HG03521 (cell line): ENCODE measurements around the gene CBLL1.

ENCODE experiments used
- ATAC-seq: cut with Tn5 transposase; IDR thresholded peaks from one replicate; pipeline ENCODE4 v1.9.1; 2021; ENCODE audit warnings: mild to moderate bottlenecking, moderate library complexity; ENCODE audit not compliant: unreplicated experiment

Gene CBLL1

GRCh38 chr7:107742678-107743566 lies 1.0 kb upstream of the CBLL1 start:
- peak; percentile 34 for ATAC-seq

DNA sequence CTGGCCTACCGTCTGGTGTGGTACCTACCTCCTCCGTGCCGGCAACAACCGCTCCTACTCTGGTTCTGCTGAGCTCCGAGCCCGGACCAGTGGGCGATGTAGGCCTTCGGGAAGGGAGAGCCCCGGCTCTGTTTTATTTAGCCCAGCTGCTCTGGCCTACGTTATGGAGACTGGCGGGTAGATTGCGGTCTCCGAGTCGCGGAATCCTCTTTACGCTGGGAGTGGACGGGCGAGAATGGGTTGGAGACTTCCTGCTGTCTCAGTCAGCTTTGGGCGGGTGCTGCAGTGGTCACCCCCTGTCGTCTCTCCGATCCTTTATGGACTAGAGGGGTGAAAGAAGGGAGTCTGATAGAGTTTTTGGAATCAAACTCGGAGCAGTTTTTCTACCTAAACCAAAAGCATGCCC lies 406 bp downstream of the CBLL1 start:
- ATAC-seq, result peak; percentile 27

DNA sequence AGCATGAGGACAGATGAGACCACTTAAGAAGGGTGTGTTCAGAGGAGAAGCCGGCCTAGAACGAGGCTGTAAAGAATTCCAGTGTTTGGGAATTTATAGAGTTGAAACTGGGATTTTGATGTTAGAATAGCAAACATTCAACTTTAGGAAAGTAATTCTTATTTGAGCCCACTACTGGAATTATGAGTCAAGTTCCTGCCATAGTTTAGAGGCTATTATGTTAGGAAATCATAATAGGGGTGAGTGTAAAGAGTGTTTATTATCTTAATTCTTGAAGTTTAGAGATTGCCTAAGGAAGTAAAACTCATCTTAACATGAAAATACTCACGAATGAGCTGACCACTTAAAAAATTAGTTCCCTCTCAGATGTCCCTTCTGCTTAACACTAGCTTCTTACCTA lies 2.1 kb downstream of the CBLL1 start:
- no peak for ATAC-seq

DNA sequence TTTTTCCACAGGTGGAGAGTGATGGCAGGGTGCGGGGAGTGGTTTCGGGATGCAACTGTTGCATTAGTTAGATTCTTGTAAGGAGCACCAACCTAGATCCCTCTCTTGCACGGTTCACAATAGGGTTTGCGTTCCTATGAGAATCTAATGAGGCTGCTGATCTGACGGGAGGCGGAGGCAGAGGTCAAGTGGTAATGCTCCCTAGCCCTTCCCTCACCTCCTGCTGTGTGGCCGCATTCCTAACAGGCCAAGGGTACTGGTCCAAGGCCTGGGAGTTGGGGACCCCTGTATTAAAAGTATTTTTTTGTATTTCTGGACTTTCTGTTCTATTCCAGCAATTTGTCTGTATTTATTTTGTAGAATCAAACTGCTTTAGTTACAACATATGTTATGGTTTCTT lies 7.2 kb downstream of the CBLL1 start:
- no peak for ATAC-seq

DNA sequence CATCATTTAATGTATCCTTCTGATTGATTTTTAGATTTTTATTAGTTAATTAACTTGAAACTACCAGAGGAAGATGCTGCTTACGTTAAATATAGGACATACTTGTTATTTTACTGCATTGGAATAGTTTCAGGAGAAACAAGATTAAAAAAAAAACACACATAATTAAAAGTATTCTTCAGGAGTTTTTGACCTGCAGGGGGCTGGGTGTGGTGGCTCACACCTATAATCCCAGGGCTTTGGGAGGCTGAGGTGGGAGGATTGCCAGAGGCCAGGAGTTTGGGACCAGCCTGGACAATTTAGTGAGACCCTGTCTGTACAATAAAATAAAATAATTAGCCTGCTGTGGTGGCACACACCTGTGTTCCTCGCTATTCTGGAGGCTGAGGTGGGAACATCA lies 10.7 kb downstream of the CBLL1 start:
- ATAC-seq, result no peak

GRCh38 chr7:107758667-107759066 lies 14.7 kb downstream of the CBLL1 start:
- no peak for ATAC-seq

GRCh38 chr7:107767391-107767790 lies 23.4 kb downstream of the CBLL1 start:
- ATAC-seq, result no peak

DNA sequence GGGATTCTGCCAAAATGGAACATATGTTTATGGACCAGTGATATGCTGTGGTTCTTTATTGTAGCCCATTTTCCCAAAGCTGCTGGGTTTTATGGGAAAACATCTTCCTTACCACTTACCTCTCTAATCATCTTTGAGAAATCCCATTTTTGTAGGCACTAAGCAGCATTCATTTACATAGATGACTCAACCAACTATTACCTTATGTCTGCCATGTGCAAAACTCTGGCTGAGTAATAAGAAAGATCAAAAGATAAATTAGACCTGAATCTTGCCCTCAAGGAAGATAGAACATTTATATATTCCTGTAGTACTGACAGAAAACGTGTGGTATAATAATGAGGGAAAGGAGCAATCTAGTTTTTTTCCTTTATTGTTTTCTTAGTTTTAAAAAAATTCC lies 24.3 kb downstream of the CBLL1 start:
- no peak for ATAC-seq

GRCh38 chr7:107773027-107773426 lies 29.1 kb downstream of the CBLL1 start:
- ATAC-seq, result no peak

DNA sequence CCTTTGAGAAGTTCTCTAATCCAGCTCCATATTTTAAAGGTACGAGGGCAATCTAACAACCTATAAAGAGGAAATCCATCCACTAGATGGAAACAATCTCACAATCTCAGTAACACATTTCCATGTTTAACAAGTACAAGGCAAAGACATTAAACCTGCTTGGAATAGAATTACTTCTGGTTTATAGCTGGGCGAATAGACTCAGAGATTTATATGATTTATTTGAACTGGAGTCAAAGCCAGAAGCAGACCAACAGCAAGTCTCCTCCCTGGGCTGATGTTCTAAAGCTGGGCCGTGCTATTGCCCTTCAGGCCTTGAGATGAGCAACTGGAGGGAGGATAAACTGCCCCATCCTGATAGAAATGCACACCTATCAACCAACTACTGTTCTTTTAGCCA lies 33.8 kb downstream of the CBLL1 start:
- no peak for ATAC-seq

GRCh38 chr7:107778283-107778682 lies 34.3 kb downstream of the CBLL1 start:
- ATAC-seq, result no peak

DNA sequence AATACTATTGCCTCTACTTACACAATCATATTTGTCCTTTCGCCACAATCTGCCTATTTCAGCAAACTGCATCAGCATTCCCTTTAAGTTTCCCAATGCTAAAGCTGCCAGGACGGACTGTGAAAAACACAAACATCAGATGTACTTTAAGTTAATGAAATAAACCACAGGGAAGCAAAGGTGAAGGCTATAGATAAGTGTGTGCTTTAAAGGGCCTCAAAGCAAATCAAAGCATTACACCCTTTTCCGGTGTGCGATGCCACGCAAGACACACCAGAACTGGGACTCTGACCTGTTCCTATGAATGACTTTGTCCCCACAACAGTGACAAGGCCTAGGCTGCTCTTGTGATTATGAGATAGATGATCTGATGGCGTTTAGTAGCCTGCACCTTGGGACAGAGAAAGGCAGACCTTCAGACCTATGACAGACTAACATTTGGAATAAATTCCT lies 35.7 kb downstream of the CBLL1 start:
- no peak for ATAC-seq

GRCh38 chr7:107782374-107782773 lies 38.4 kb downstream of the CBLL1 start:
- no peak for ATAC-seq

GRCh38 chr7:107783648-107784047 lies 39.7 kb downstream of the CBLL1 start:
- no peak for ATAC-seq

- no peak for ATAC-seq
Measured at GRCh38 chr7:107785170-107785569, 41.2 kb downstream of the CBLL1 start.

- ATAC-seq, result no peak
Measured at GRCh38 chr7:107785926-107786325, 42.0 kb downstream of the CBLL1 start.

DNA sequence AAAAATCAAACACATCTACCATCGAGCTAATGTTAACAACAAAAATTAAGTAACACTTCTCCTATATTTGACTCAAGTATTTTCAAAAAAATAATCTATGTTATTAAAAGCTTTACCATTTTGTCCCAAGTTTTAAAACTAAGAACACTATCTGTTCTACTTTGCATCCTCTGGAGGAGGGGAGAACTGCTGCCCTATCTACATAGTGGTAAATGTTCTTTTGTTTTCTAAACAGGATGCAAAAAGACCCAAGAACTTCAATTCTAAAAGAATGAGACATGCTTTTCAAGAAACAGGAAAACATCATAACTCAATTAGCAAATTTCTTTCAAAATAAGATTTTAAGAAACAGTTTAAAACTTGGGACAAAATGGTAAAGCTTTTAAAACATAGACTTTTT lies 44.3 kb downstream of the CBLL1 start:
- ATAC-seq, result no peak

- ATAC-seq, result no peak
Measured at GRCh38 chr7:107788662-107789061, 44.7 kb downstream of the CBLL1 start.

DNA sequence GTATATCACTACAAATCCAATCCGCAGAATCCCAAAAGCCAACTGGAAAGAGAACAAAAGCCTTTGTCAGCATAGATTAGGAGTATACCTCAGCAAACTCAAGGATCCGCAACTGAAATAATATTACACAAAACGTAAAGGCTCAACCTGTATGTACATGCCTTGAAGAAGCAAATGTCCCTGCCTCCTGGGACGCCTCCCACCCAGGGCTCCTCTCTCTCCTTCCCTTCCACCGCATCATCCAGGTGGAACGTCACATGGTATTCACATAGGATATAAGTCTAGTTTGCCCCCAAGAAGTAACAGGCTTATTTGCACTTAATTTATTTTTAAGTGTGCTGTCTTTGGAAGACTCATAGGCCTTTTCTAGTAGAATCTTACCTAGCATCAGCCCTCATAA lies 45.7 kb downstream of the CBLL1 start:
- ATAC-seq, result no peak

DNA sequence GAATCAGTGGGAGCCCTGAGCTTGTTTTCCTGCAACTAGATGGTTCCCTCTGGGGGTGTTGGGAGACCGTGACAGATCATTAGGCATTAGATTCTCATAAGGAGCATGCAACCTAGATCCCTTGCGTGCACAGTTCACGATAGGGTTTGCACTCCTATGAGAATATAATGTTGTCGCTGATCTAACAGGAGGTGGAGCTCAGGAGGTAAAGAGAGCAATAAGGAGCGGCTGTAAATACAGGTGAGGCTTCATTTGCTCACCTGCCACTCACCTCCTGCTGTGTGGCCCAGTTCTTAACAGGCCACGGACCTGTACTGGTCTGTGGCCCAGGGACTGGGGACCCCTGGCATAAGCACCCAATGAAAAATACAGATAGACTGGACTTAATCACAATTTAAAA lies 48.4 kb downstream of the CBLL1 start:
- no peak for ATAC-seq

- no peak for ATAC-seq
Measured at GRCh38 chr7:107799647-107800264, 55.8 kb downstream of the CBLL1 start.

DNA sequence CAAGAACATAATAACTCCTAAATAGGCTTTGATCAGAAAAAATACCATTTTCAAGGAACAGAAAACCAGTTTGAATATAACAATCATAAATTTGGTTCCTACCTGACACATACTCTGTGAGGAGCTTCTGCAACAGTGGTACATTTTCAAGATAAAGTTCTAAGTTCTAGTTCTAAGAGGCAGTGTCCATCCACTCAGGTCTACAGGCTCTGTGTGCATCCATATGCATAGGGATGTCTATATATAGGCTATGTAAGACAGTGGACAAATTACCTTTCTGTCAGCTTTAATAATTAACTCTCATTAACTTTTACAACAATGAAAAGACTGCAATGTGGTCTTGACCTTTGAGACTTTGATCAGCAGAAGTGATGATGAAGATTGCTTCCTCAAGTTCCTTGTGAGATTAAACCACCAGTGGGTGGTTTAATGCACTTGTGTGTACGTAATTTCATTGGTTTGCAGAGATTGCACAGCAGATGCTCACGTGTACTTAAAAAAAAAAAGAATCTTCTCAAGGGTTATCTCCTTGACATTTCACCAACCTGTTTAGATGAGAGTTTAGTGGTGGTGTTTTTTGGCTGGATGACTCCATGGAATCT lies 59.2 kb downstream of the CBLL1 start, which contains the start of gene SLC26A3:
Gene SLC26A3 (minus strand): TSS at position 215 of the 602 bp plus-strand sequence. CDS start 8,714 bp downstream, outside the sequence.
- no peak for ATAC-seq
